ENCODE data around the gene TMEM14C. TPM values are rescaled to one million over a fixed set of nuclear protein-coding genes. Genes with fewer than 3 reads are reported as not detected.
"Not testable (repeated sequence)": the region's sequence is repeated elsewhere in the genome, so short reads cannot be mapped to it uniquely, and the experiment has no call there.

Gene TMEM14C
- total RNA-seq, 2 donors from 2014 or later = 67.2 to 91.1 TPM

DNA sequence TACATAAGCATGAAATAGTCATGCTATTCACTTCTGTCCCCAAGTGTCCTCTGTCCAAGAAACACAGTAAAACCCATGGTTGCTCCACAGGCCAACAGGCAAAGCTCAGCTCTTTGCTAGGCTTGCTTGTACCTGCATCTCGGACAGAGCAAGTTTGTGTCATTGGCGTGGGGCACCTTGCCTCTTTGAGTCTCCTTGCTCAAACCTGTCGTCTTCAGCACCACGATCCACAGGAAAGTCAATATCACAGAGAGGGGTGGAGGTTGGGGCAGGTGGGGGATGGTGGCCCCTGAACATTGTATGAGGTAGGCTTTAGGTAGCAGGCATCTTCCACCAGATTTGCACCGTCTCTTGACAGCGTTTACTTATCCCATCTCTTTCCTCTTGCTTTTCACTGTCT is 20.6 kb downstream of the TMEM14C start:
- ATAC-seq (no peak), DNase-seq (ENCODE audit: low spot score in 2 of 2) (no peak)
- Mint-ChIP-seq H3K9me3 (no peaks in the 10 kb centered on the region), H3K27ac (no peak overlapping the region), H3K36me3 (peaks cover 13 to 19% of the 10 kb centered on the region in 2 donors)

DNA sequence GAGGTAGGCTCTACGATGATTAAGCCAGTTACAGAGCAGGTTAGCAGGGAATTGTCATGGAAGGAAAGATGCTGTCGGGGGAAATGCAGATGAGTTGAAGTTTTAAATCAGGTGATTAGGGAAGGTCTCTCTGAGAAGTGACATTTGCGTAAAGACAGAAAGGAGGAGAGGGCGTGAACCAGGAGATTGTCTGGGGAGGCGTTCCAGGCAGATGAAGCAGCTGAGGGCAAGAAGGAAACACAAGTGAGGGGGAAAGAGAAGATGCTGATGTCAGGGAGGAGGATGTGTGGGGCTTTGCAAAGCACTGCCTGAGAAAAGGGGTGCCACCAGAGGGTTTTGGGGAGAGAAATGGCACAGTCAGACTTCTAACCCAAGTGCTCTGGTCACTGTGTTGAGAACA is 22.2 kb downstream of the TMEM14C start:
- no peak overlapping the region for H3K27ac Mint-ChIP-seq

DNA sequence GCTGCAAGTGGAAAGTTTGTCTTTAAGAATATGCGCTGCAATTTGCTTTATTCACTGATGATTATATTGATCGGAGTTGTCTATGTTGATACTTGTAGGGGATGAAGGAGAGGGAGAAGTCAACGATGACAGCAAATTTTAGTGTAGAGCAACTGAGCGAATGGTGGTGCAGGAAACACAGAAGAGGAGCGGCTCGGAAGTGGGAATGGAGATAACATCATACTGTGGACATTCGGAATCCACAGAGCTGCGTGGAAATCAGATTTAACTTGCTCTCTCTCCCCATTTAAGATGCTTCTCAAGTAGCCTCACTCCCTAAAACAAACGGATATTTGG is 24.0 kb downstream of the TMEM14C start:
- Mint-ChIP-seq H3K36me3 (peaks cover 13 to 30% of the 10 kb centered on the region in 2 donors), H3K9me3 (no peaks in the 10 kb centered on the region), H3K27ac (peak overlapping the region; percentile 80 to 97)
- DNase-seq (ENCODE audit: low spot score in 2 of 2) (no peak), ATAC-seq (no peak)

More for the DNA sequence above, 22.2 kb downstream of the TMEM14C start:
- DNase-seq (ENCODE audit: low spot score in 2 of 2) = no peak
- Mint-ChIP-seq H3K36me3 (peaks cover 13 to 19% of the 10 kb centered on the region in 2 donors), H3K9me3 (no peaks in the 10 kb centered on the region)
- no peak for ATAC-seq

DNA sequence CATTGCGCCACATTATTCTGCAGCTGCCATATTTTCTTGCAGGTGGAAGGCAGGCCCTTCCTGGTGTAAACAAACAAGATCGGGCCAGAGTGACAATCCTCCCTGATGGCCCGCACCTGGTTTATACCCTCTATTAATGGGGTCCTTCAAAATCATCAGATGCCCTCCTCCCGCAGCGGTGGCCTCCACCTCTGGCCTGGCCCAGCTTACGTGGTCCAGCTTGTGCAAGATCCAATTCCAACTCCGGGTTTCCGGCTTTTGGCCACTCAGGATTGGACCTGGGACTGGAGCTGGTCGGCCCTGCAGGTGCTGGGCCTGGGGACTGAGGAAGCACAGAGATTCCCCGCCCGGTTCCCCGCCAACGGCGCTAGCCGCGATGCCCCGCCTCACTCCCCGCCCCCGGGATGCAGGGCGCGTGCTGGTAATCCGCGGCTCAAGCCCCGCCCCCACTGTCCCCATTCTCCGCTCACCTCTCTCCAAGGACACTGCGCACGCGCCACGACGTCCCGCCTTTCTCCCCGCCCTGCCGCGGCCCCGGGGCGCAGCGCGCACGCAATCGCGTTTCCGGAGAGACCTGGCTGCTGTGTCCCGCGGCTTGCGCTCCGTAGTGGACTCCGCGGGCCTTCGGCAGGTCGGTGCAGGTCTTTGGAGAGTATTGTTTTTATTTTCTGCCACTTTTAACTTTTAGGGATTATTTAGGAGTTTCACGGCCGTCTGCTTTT is 24.5 kb downstream of the TMEM14C start, which contains the start of gene TMEM14B:
TSS of gene TMEM14B (plus strand) at position 555 of the 722 bp plus-strand sequence. CDS start 1,441 bp downstream, outside the sequence.
- peaks cover 13 to 30% of the 10 kb centered on the region in 2 donors for H3K36me3 Mint-ChIP-seq

DNA sequence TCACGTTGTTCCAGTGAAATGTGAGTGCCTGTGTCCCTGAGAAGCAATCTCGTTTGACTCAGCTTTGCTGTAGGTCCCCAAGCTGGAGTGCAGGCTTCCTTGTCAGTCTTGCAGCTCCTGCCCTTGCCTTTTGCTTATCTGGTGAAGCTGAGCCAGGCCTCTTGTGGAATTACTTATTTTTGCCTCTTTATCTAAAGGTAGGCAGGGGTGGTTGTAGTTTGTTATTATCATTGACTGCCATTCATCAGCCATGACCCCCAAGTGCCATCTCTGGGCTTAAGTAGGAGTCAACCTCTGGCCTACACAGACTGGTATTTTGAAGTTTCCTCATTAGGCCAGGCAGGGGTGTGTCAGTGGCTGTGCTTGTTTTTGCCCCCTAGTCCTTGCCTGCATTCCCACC is 26.9 kb downstream of the TMEM14C start:
- Mint-ChIP-seq H3K27ac (peak overlapping the region in 1 of 2 donors; percentile 97), H3K9me3 (no peaks in the 10 kb centered on the region), H3K36me3 (peaks cover 25 to 44% of the 10 kb centered on the region in 2 donors)
- ATAC-seq (no peak), DNase-seq (ENCODE audit: low spot score in 2 of 2) (no peak)

More for the DNA sequence above, 24.5 kb downstream of the TMEM14C start, which contains the start of gene TMEM14B:
- peak within 1 kb of the TSS; percentile 80 to 97 for H3K27ac Mint-ChIP-seq
- ATAC-seq (peak; percentile 95 to 98), DNase-seq (ENCODE audit: low spot score in 2 of 2) (peak; percentile 98 to 100)
- H3K9me3 Mint-ChIP-seq = no peaks in the 10 kb centered on the region

DNA sequence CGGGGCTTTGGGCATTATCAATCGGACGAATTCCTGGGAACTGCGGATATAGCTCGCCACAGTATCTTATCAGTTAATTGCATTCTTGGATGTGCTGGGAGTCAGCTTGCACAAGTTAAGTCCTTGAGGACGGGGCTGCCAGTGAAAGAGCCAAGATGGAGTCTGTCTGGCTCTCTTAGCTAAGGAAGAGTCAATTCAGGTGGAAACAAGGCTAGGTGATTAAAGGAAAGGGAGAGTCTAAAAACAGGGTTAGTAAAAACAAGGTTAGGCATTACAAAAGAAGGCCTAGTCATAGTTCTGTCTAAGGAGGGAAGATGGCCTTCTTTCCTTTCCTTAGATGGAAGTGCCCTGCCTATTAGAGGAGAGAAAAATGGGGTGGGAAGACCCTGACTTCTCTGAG is 27.7 kb downstream of the TMEM14C start:
- Mint-ChIP-seq H3K27ac (peak overlapping the region in 1 of 2 donors; percentile 97), H3K36me3 (peaks cover 33 to 45% of the 10 kb centered on the region in 2 donors)
- H3K9me3 Mint-ChIP-seq; ATAC-seq; DNase-seq (ENCODE audit: low spot score in 2 of 2): not testable (repeated sequence)

DNA sequence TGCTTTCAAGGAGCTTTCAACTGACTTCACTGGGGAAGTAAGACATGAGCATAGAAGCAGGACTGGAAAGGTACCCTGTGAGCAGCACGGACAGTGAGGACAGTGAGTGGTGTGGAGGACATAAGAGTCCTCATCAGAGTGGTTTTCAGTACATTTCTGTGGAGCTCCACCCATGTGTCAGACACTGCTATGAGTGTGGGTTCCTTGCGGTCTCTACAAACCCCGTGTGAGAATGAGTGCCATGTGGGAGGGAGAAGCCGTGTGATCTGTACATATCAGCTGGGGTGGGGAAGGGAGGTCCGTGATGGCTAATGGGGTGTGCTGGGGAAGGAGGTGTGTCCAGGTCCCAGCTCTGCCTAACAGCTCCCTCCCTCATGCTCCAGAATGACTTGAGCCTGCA is 28.9 kb downstream of the TMEM14C start:
- Mint-ChIP-seq H3K36me3 (peaks cover 39 to 41% of the 10 kb centered on the region in 2 donors), H3K27ac (peak overlapping the region in 1 of 2 donors; percentile 2)
- not testable (repeated sequence) for H3K9me3 Mint-ChIP-seq; DNase-seq (ENCODE audit: low spot score in 2 of 2); ATAC-seq

DNA sequence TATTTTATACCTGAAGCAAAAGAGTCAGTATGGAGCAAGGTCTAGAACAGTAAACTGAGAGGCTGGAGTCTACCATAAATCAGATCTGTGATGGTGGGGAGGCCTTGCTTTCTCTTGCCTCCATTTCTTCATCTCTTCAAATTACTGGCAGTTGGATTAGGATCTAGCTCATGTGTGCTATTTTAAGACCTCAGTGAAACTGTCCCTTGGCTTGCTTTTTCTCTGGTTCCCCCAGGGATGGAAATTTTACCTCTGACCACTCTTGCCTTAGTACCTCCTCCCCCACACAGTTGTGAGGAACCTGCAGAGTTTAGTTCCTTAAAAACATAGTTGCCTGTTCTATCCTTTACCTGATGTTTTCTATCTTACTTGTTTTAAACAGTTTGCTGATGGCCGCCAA is 33.2 kb downstream of the TMEM14C start:
- Mint-ChIP-seq H3K27ac (peak overlapping the region in 1 of 2 donors; percentile 34), H3K9me3 (no peaks in the 10 kb centered on the region), H3K36me3 (peaks cover 29 to 49% of the 10 kb centered on the region in 2 donors)
- DNase-seq (ENCODE audit: low spot score in 2 of 2) (no peak), ATAC-seq (no peak)

DNA sequence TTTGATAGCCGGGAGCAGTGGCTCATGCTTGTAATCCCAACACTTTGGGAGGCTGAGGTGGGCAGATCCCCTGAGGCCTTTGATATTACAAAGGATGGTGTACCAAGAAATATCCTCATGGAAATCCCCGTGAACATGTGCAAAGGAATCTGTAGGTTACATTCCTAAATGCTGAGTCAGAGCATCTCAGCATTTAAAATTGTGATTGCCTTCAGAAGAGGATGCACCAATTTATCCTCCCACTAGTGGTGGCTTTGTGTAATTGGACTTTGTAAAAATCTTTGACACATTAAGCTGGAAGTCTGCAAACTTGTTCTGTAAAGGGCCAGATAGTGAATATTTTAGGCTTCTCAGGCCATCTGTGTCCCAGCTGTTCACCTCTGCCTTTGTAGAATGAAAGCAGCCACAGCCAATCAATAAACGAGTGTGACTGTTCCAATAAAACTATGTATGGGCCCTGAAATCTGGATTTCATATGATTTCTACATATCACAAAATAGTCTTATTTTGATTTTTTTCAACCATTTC is 36.5 kb downstream of the TMEM14C start:
- DNase-seq (ENCODE audit: low spot score in 2 of 2) = no peak
- no peaks in the 10 kb centered on the region for H3K9me3 Mint-ChIP-seq
- ATAC-seq = peak; percentile 37 to 52
- peaks cover 16 to 41% of the 10 kb centered on the region in 2 donors for H3K36me3 Mint-ChIP-seq
- H3K27ac Mint-ChIP-seq = no peak overlapping the region

DNA sequence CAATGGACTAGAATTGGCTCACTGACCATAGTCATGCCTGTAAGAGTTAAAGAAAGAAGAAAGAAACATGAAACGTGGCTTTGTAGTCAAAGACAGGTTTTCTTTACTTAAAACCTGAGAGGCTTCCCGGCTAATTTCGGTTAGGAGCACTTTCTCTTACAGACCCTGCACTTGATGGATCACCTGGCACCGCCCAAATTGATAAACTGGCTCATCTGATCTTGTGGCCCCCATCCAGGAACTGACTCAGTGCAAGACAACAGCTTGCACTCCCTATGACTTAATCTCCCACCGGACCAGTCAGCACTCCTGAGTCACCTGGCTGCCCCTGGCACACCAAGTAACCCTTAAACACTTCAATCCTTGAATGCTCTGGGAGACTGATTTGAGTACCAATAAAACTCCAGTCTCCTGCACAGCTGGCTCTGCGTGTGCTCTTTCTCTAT is 37.0 kb downstream of the TMEM14C start:
- DNase-seq (ENCODE audit: low spot score in 2 of 2) (no peak), ATAC-seq (peak; percentile 52 to 69)
- Mint-ChIP-seq H3K9me3 (no peaks in the 10 kb centered on the region), H3K27ac (no peak overlapping the region), H3K36me3 (peaks cover 12 to 36% of the 10 kb centered on the region in 2 donors)

DNA sequence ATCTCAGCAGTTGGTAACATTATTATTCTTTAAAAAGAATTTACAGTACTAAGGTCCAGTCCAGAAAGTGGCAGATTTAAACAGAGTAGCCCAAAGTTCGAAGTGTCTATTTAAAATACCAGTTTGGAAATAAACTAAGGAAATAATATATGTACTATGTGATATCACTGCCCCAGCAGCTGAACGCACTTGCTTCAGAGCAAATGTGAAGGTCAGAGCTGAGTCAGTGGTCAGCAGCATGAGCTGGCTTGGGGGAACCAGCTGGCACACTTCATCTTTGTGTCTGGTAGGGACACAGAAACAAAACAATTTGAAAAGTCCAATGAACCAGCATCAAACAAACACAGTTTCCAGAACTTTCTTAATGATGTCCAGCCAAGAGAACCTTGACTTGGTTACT is 40.1 kb downstream of the TMEM14C start:
- Mint-ChIP-seq H3K9me3 (no peaks in the 10 kb centered on the region), H3K36me3 (peaks cover 12 to 19% of the 10 kb centered on the region in 2 donors), H3K27ac (no peak overlapping the region)
- DNase-seq (ENCODE audit: low spot score in 2 of 2) = no peak
- no peak for ATAC-seq

DNA sequence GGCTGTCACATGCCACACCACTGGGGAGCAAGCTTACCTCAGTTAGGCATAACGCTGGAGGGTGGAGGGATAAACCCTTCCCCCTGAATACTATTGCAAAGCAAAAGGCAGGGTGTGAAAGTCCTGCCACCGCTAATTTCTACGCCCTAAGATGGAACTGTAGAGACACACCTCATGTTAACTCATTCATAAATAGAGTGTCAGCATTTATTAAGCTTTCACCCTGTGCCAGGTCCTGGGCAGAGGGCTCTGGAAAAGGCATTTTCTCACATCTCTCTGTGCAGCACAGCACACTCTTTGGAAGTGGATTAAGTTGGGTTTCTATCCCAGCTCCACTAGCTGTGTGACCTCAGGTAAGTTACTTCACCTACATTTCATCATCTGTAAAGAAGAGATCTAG is 46.5 kb downstream of the TMEM14C start:
- Mint-ChIP-seq H3K27ac (peak overlapping the region in 1 of 2 donors; percentile 12), H3K36me3 (no peaks in the 10 kb centered on the region), H3K9me3 (no peaks in the 10 kb centered on the region)
- DNase-seq (ENCODE audit: low spot score in 2 of 2) = no peak
- no peak for ATAC-seq

DNA sequence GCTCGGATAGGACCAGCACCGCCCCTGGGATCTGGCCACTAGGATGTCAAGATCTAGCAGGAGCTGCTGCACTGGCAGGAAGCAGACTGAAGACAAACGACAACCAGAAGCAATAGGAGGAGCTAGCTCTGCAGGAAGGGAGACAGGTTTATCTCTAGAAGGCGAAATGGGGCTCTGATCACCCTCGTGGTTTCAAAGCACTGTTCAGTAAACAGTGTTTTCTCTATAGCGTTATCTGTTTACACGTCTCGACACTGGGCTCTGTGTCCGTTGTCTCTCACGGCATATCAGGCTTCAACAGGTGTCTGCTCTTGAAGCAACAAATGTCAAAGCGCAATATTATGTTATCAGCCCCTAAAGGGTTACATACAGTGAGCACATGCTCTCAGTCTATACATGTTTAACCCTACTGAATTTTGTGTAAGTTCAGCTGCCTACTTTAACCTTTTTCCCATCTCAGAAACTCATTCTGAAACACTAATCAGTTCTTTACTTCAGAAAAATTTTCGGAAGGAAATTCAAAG is 48.6 kb downstream of the TMEM14C start:
- no peaks in the 10 kb centered on the region for H3K36me3 Mint-ChIP-seq
- peak overlapping the region in 1 of 2 donors; percentile 48 for H3K27ac Mint-ChIP-seq
- H3K9me3 Mint-ChIP-seq = no peaks in the 10 kb centered on the region
- DNase-seq (ENCODE audit: low spot score in 2 of 2) (no peak), ATAC-seq (no peak)

DNA sequence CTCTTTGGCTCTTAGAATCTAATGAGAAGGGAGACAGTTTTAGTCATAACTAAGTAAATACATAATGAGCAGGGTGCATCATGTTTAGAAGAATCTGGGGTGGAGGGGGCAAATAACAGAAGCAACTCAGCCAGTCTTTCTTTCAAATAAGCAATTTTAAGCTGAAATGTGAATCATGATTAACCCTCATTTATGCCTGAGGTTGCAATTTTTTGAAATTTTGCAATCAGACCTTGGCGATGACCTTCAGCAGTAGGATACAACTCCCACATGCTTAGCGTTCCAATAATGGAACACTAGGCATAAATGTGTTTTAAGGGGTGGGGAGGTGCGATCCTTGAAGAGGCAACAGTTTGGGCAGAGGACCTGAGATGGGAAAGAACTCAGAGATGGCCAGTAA is 55.4 kb downstream of the TMEM14C start:
- no peak overlapping the region for H3K27ac Mint-ChIP-seq
- peaks cover 0 to 6% of the 10 kb centered on the region in 2 donors for H3K36me3 Mint-ChIP-seq
- DNase-seq (ENCODE audit: low spot score in 2 of 2) = no peak
- ATAC-seq = no peak
- H3K9me3 Mint-ChIP-seq = no peaks in the 10 kb centered on the region

DNA sequence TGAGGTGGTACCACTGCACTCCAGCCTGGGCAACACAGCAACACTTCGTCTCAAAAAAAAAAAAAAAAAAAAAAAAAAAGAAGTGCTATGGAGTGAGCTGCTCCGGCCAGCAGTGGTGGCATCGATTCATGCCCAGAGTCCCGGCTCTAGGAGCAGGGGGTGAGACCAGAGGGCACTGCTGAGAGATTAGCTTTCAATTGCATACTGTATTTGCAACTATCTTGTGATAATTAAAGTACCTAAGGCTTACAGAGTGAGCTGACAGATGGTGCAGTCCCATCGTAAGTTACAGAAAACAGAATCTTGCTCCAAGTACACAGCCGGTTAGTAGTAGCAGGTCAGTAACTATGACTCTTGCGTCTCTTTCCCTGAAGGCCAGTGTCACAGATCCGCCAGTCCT is 56.2 kb downstream of the TMEM14C start:
- DNase-seq (ENCODE audit: low spot score in 2 of 2) (no peak), ATAC-seq (no peak)
- Mint-ChIP-seq H3K9me3 (no peaks in the 10 kb centered on the region), H3K27ac (no peak overlapping the region), H3K36me3 (peaks cover 0 to 6% of the 10 kb centered on the region in 2 donors)
